GM23338 (cell line): ENCODE measurements around the gene TSHZ2. TPM values are rescaled to one million over a fixed set of nuclear protein-coding genes. Genes with fewer than 3 reads are reported as not detected.
A peak's percentile ranks its signal among the peaks of the same experiment; 100 is the strongest.

Experiments
- ATAC-seq: fragments of 200-7000 bp; cut with Tn5 transposase; 3 replicates; pipeline ENCODE4 v1.9.1; 2020
- DNase-seq: peaks from one replicate; pipeline ENCODE4 v3.0.0-alpha.2; 2015; ENCODE audit warnings: low spot score
- H2AFZ ChIP-seq: fragments of 200-600 bp; sonication (generic); 2 replicates; pipeline ENCODE4 v1.8.0; 2016; ENCODE audit warnings: antibody characterized with exemption, mild to moderate bottlenecking, moderate library complexity
- H3F3A ChIP-seq: fragments of 200-600 bp; sonication (generic); replicated peaks from 2 replicates; pipeline ENCODE4 v1.8.0; 2017; ENCODE audit warnings: antibody characterized with exemption, mixed run types, low read depth
- H3K27ac ChIP-seq: fragments of 200-600 bp; sonication (generic); 2 replicates; pipeline ENCODE4 v1.6.1; 2016; ENCODE audit warnings: low read depth
- H3K27me3 ChIP-seq: fragments of 200-600 bp; sonication (generic); 2 replicates; pipeline ENCODE4 v1.8.0; 2016; ENCODE audit warnings: mild to moderate bottlenecking, mixed run types, moderate library complexity; ENCODE audit not compliant: insufficient read depth
- H3K36me3 ChIP-seq: fragments of 200-600 bp; sonication (generic); 2 replicates; pipeline ENCODE4 v1.8.0; 2016; ENCODE audit warnings: mild to moderate bottlenecking; ENCODE audit not compliant: insufficient read depth
- H3K4me1 ChIP-seq: fragments of 200-600 bp; sonication (generic); 2 replicates; pipeline ENCODE4 v1.8.0; 2016; ENCODE audit warnings: mild to moderate bottlenecking, moderate library complexity; ENCODE audit not compliant: insufficient read depth
- H3K4me2 ChIP-seq: fragments of 200-600 bp; sonication (generic); 2 replicates; pipeline ENCODE4 v1.7.1; 2017; ENCODE audit warnings: mixed run types
- H3K4me3 ChIP-seq: fragments of 200-600 bp; sonication (generic); 2 replicates; pipeline ENCODE4 v1.6.1; 2016; ENCODE audit warnings: mixed run types
- H3K79me2 ChIP-seq: fragments of 200-600 bp; sonication (generic); replicated peaks from 2 replicates; pipeline ENCODE4 v1.8.0; 2017; ENCODE audit warnings: mild to moderate bottlenecking; ENCODE audit not compliant: insufficient read depth
- H3K9me2 ChIP-seq: fragments of 200-600 bp; sonication (generic); 2 replicates; pipeline ENCODE4 v1.8.0; 2017; ENCODE audit not compliant: insufficient read depth
- H4K20me1 ChIP-seq: fragments of 200-600 bp; sonication (generic); replicated peaks from 2 replicates; pipeline ENCODE4 v1.8.0; 2017; ENCODE audit warnings: mild to moderate bottlenecking; ENCODE audit not compliant: insufficient read depth
- H3K27ac Mint-ChIP-seq: 2 replicates; pipeline ENCODE4 v1.8.0; 2020; ENCODE audit warnings: inconsistent platforms, mild to moderate bottlenecking, moderate library complexity, mixed read lengths
- H3K27me3 Mint-ChIP-seq: 3 replicates; pipeline ENCODE4 v1.8.0; 2022; ENCODE audit warnings: low read depth, mild to moderate bottlenecking, moderate library complexity, mixed read lengths, inconsistent platforms; ENCODE audit not compliant: insufficient read depth, poor library complexity
- H3K36me3 Mint-ChIP-seq: 3 replicates; pipeline ENCODE4 v1.8.0; 2021; ENCODE audit warnings: low read depth, mild to moderate bottlenecking, inconsistent platforms, moderate library complexity, mixed read lengths
- H3K4me1 Mint-ChIP-seq: 3 replicates; pipeline ENCODE4 v1.8.0; 2020; ENCODE audit warnings: mild to moderate bottlenecking, inconsistent platforms, mixed read lengths
- H3K4me3 Mint-ChIP-seq: 3 replicates; pipeline ENCODE4 v1.8.0; 2021; ENCODE audit warnings: moderate library complexity, mild to moderate bottlenecking, inconsistent platforms, mixed read lengths
- H3K9me3 Mint-ChIP-seq: 3 replicates; pipeline ENCODE4 v1.8.0; 2020; ENCODE audit warnings: moderate library complexity, mild to moderate bottlenecking, inconsistent platforms, mixed read lengths
- EZH2 ChIP-seq: fragments of 200-600 bp; sonication (generic); IDR thresholded peaks from one replicate; pipeline ENCODE4 v1.8.0; 2017; ENCODE audit warnings: antibody characterized with exemption, mild to moderate bottlenecking, low read depth; ENCODE audit not compliant: unreplicated experiment
- POLR2AphosphoS5 ChIP-seq: IDR thresholded peaks from 2 replicates; pipeline ENCODE4 v1.6.1; 2016; ENCODE audit warnings: antibody characterized with exemption, low read depth
- REST ChIP-seq: IDR thresholded peaks from one replicate; pipeline ENCODE4 v1.6.1; 2018; ENCODE audit warnings: antibody characterized with exemption; ENCODE audit not compliant: unreplicated experiment
- polyA plus RNA-seq: library from polyadenylated mRNA; unstranded; fragments of >200 nt; fragmentation: Nextera tagmentation; extraction: Ambion mirVana; gene quantifications from 2 replicates; pipeline ENCODE4 v1.2.1, GENCODE V29; 2016
- total RNA-seq: library from RNA; depleted of rRNA; stranded (reverse); fragments of >200 nt; shearing (Covaris generic); gene quantifications from 2 replicates; pipeline ENCODE4 v1.2.3, GENCODE V29; 2014
- TF ChIP-seq, protein P1 (sequence below): IDR thresholded peaks from 2 replicates; pipeline ENCODE4 v1.6.1; 2016; ENCODE audit warnings: antibody characterized with exemption
- TF ChIP-seq, protein P2 (sequence below): fragments of 250-450 bp; sonication (Bioruptor Pico); IDR thresholded peaks from 2 replicates; pipeline ENCODE4 v1.5.0; 2020; ENCODE audit warnings: mild to moderate bottlenecking, moderate library complexity

TSHZ2 gene
- total and polyA plus RNA-seq, 2 experiments from 2014 or later = 0.49 to 1.3 TPM

DNA sequence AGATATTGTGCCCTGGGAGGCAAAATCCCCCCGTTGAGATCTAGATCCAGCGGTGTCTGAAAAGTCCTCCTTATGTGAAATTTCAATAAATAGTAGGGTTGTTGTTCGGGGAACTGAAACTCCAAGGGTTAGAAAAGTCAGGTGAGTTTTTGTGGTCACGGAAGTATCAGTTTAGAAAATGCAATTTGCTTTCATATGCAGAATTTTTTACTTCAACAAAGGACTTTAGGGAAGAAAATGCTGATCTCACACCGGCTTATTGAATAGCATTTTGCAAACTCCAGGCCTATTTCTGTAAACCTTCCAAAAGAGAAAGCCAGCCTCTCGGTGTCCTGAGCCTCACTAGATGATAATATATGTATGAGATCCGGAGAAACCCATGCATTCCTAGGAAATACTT is 254.7 kb downstream of the TSHZ2 start:
- no peak for ATAC-seq
- Histone ChIP-seq H3K9me2 (no peaks in the 10 kb centered on the region), H4K20me1 (no peaks in the 10 kb centered on the region), H3K4me2 (0 out of 2 replicates have a peak overlapping the region, but pooled peaks have one; percentile 31), H3K4me1 (peaks cover 5% of the 10 kb centered on the region), H3K36me3 (no peaks in the 10 kb centered on the region), H3K27ac (peak overlapping the region; percentile 70; the same call in 1 of the 2 replicates), H2AFZ (peak overlapping the region; percentile 70; the same call in 1 of the 2 replicates), H3K79me2 (no peaks in the 10 kb centered on the region), H3K27me3 (no peaks in the 10 kb centered on the region), H3F3A (no peaks in the 10 kb centered on the region), H3K4me3 (no peak overlapping the region)
- Mint-ChIP-seq H3K27me3 (no peaks in the 10 kb centered on the region), H3K27ac (peak overlapping the region; percentile 82), H3K4me1 (peaks cover 11% of the 10 kb centered on the region; the same call in 2 of the 3 replicates), H3K9me3 (no peaks in the 10 kb centered on the region; the same call in 2 of the 3 replicates), H3K36me3 (no peaks in the 10 kb centered on the region), H3K4me3 (no peak overlapping the region)
- no peak for TF ChIP-seq REST
- no peak for DNase-seq

GRCh38 chr20:53227523-53227922 is 255.4 kb downstream of the TSHZ2 start:
- no peak overlapping the region for H2AFZ ChIP-seq
- H4K20me1 ChIP-seq = no peaks in the 10 kb centered on the region
- no peaks in the 10 kb centered on the region for H3K79me2 ChIP-seq

More at GRCh38 chr20:53227523-53227922, 255.4 kb downstream of the TSHZ2 start:
- H3K36me3 Mint-ChIP-seq = no peaks in the 10 kb centered on the region
- peaks cover 11% of the 10 kb centered on the region; the same call in 2 of the 3 replicates for H3K4me1 Mint-ChIP-seq
- no peaks in the 10 kb centered on the region for H3F3A ChIP-seq
- H3K27ac ChIP-seq = no peak overlapping the region
- TF ChIP-seq POLR2AphosphoS5 (no peak), EZH2 (no peak)
- TF ChIP-seq, protein P1, sequence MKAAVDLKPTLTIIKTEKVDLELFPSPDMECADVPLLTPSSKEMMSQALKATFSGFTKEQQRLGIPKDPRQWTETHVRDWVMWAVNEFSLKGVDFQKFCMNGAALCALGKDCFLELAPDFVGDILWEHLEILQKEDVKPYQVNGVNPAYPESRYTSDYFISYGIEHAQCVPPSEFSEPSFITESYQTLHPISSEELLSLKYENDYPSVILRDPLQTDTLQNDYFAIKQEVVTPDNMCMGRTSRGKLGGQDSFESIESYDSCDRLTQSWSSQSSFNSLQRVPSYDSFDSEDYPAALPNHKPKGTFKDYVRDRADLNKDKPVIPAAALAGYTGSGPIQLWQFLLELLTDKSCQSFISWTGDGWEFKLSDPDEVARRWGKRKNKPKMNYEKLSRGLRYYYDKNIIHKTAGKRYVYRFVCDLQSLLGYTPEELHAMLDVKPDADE = no peak
- TF ChIP-seq, protein P2, sequence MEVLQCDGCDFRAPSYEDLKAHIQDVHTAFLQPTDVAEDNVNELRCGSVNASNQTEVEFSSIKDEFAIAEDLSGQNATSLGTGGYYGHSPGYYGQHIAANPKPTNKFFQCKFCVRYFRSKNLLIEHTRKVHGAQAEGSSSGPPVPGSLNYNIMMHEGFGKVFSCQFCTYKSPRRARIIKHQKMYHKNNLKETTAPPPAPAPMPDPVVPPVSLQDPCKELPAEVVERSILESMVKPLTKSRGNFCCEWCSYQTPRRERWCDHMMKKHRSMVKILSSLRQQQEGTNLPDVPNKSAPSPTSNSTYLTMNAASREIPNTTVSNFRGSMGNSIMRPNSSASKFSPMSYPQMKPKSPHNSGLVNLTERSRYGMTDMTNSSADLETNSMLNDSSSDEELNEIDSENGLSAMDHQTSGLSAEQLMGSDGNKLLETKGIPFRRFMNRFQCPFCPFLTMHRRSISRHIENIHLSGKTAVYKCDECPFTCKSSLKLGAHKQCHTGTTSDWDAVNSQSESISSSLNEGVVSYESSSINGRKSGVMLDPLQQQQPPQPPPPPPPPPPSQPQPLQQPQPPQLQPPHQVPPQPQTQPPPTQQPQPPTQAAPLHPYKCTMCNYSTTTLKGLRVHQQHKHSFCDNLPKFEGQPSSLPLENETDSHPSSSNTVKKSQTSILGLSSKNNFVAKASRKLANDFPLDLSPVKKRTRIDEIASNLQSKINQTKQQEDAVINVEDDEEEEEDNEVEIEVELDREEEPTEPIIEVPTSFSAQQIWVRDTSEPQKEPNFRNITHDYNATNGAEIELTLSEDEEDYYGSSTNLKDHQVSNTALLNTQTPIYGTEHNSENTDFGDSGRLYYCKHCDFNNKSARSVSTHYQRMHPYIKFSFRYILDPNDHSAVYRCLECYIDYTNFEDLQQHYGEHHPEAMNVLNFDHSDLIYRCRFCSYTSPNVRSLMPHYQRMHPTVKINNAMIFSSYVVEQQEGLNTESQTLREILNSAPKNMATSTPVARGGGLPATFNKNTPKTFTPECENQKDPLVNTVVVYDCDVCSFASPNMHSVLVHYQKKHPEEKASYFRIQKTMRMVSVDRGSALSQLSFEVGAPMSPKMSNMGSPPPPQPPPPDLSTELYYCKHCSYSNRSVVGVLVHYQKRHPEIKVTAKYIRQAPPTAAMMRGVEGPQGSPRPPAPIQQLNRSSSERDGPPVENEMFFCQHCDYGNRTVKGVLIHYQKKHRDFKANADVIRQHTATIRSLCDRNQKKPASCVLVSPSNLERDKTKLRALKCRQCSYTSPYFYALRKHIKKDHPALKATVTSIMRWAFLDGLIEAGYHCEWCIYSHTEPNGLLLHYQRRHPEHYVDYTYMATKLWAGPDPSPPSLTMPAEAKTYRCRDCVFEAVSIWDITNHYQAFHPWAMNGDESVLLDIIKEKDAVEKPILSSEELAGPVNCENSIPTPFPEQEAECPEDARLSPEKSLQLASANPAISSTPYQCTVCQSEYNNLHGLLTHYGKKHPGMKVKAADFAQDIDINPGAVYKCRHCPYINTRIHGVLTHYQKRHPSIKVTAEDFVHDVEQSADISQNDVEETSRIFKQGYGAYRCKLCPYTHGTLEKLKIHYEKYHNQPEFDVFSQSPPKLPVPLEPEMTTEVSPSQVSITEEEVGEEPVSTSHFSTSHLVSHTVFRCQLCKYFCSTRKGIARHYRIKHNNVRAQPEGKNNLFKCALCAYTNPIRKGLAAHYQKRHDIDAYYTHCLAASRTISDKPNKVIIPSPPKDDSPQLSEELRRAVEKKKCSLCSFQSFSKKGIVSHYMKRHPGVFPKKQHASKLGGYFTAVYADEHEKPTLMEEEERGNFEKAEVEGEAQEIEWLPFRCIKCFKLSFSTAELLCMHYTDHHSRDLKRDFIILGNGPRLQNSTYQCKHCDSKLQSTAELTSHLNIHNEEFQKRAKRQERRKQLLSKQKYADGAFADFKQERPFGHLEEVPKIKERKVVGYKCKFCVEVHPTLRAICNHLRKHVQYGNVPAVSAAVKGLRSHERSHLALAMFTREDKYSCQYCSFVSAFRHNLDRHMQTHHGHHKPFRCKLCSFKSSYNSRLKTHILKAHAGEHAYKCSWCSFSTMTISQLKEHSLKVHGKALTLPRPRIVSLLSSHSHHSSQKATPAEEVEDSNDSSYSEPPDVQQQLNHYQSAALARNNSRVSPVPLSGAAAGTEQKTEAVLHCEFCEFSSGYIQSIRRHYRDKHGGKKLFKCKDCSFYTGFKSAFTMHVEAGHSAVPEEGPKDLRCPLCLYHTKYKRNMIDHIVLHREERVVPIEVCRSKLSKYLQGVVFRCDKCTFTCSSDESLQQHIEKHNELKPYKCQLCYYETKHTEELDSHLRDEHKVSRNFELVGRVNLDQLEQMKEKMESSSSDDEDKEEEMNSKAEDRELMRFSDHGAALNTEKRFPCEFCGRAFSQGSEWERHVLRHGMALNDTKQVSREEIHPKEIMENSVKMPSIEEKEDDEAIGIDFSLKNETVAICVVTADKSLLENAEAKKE = no peak
- peak overlapping the region; percentile 71 for H3K27ac Mint-ChIP-seq
- no peak overlapping the region for H3K4me3 Mint-ChIP-seq
- no peaks in the 10 kb centered on the region for H3K36me3 ChIP-seq
- peaks cover 5% of the 10 kb centered on the region for H3K4me1 ChIP-seq
- no peaks in the 10 kb centered on the region for H3K27me3 Mint-ChIP-seq
- ATAC-seq (no peak), DNase-seq (no peak)
- H3K9me2 ChIP-seq = no peaks in the 10 kb centered on the region
- no peak overlapping the region for H3K4me3 ChIP-seq
- H3K4me2 ChIP-seq = 0 out of 2 replicates have a peak overlapping the region, but pooled peaks have one; percentile 31
- no peaks in the 10 kb centered on the region; the same call in 2 of the 3 replicates for H3K9me3 Mint-ChIP-seq
- no peaks in the 10 kb centered on the region for H3K27me3 ChIP-seq
